Measurements from ENCODE around the gene CDKN1B.

GRCh38 chr12:12748044-12748443 is 30.9 kb downstream of the CDKN1B start:
- TF ChIP-seq, protein P1, sequence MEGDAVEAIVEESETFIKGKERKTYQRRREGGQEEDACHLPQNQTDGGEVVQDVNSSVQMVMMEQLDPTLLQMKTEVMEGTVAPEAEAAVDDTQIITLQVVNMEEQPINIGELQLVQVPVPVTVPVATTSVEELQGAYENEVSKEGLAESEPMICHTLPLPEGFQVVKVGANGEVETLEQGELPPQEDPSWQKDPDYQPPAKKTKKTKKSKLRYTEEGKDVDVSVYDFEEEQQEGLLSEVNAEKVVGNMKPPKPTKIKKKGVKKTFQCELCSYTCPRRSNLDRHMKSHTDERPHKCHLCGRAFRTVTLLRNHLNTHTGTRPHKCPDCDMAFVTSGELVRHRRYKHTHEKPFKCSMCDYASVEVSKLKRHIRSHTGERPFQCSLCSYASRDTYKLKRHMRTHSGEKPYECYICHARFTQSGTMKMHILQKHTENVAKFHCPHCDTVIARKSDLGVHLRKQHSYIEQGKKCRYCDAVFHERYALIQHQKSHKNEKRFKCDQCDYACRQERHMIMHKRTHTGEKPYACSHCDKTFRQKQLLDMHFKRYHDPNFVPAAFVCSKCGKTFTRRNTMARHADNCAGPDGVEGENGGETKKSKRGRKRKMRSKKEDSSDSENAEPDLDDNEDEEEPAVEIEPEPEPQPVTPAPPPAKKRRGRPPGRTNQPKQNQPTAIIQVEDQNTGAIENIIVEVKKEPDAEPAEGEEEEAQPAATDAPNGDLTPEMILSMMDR (IDR thresholded peaks at IDR 0.05; ENCODE audit: poor library complexity): no peak
- TF ChIP-seq EZH2 (IDR thresholded peaks at IDR 0.05; ENCODE audit: borderline replicate concordance): no peak
